Measurements from ENCODE around the gene TMX1.

DNA sequence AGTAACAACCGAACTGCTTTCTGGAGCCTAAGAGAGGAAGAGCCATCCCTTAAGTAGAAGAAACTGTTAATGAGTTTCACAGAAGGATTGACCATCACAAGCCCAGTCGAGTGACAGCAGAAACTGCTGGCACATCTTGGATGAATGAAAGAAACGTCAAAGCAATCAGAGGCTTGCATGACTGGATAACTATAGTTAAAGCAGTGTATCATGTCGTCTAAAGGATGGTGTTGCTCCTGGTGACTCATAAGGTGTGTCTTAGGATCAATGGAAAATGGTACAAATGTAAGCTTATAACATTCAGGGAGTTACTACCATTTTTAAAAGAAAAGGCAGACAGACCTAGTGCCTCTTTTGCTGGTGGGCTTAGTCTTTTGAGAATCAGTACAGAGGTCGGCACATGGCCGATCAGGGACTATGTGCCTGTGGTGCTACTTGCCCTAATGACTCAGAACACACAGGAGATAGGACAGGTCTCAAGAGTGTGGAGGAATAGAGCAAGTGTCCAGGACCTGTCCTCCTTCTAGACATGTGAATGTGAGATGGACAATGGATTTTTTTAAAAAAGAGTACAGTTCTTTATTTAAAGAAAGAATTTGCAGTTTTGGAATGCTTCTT is 55.7 kb downstream of the TMX1 start:
- TF ChIP-seq EZH2phosphoT487 (IDR thresholded peaks at IDR 0.05; ENCODE audit: borderline replicate concordance) (no peak), POLR2AphosphoS5 (IDR thresholded peaks at IDR 0.05; ENCODE audit: low read depth, low read length) (no peak), TCF7L2 (IDR thresholded peaks at IDR 0.05; ENCODE audit: borderline replicate concordance, extremely low read depth, insufficient read depth, insufficient read length) (no peak)
- TF ChIP-seq, protein P1, sequence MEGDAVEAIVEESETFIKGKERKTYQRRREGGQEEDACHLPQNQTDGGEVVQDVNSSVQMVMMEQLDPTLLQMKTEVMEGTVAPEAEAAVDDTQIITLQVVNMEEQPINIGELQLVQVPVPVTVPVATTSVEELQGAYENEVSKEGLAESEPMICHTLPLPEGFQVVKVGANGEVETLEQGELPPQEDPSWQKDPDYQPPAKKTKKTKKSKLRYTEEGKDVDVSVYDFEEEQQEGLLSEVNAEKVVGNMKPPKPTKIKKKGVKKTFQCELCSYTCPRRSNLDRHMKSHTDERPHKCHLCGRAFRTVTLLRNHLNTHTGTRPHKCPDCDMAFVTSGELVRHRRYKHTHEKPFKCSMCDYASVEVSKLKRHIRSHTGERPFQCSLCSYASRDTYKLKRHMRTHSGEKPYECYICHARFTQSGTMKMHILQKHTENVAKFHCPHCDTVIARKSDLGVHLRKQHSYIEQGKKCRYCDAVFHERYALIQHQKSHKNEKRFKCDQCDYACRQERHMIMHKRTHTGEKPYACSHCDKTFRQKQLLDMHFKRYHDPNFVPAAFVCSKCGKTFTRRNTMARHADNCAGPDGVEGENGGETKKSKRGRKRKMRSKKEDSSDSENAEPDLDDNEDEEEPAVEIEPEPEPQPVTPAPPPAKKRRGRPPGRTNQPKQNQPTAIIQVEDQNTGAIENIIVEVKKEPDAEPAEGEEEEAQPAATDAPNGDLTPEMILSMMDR (IDR thresholded peaks at IDR 0.05 in 2 of 3, conservative IDR thresholded peaks at IDR 0.05 in 1 of 3; ENCODE audit: borderline replicate concordance in 1 of 3, insufficient read depth in 1 of 3, low read depth in 2 of 3, low read length in 2 of 3) = no peak
- TF ChIP-seq, protein P2, sequence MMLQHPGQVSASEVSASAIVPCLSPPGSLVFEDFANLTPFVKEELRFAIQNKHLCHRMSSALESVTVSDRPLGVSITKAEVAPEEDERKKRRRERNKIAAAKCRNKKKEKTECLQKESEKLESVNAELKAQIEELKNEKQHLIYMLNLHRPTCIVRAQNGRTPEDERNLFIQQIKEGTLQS (IDR thresholded peaks at IDR 0.05) = no peak
